ENCODE measurements around the gene NOB1. TPM values are rescaled to one million over a fixed set of nuclear protein-coding genes. Genes with fewer than 3 reads are reported as not detected.

NOB1 gene
- total RNA-seq, 1 experiment from 2014 or later = 101 TPM

DNA sequence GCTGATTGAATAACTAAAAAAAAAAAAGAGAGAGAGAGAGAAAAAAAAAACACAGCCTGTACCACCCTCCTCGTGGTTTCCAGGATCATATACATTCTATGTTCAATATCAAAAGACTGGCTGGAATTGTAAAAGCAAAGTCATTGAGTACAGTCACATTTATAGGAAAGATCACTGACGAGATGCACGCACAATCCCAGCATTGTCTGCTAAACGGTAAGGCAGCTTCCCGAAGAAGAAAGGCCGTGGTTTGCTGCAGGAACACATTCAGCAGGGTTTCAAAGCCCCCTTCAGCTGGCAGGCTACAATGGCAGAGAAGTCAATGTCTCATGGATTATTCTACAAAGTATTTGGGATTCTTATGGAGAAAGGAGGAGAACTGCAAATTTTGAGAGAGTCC, 37.7 kb downstream of the NOB1 start:
- Histone ChIP-seq H2BK20ac (ENCODE audit: low read depth, low read length, poor library complexity, severe bottlenecking) (no peak overlapping the region), H3K18ac (ENCODE audit: insufficient read length, low read depth, low read length) (no peak overlapping the region), H4K91ac (ENCODE audit: insufficient read length, low read depth, low read length) (no peak overlapping the region), H3K14ac (ENCODE audit: insufficient read depth, low read length) (no peak overlapping the region), H4K8ac (replicated peaks; ENCODE audit: insufficient read length, low read depth, low read length) (no peak overlapping the region), H3K4me2 (ENCODE audit: insufficient read depth, insufficient read length, low read length) (no peak overlapping the region), H3K9ac (ENCODE audit: extremely low read depth, insufficient read length, low read length) (no peak overlapping the region), H3K4ac (ENCODE audit: low read depth, low read length) (no peak overlapping the region), H4K5ac (ENCODE audit: insufficient read length, low read depth, low read length) (no peak overlapping the region), H2BK15ac (ENCODE audit: low read depth, low read length) (no peak overlapping the region), H3K27me3 (ENCODE audit: insufficient read depth, low read length) (no peaks in the 10 kb centered on the region), H3K27ac (ENCODE audit: insufficient read length, low read depth, low read length) (no peak overlapping the region), H2BK5ac (ENCODE audit: insufficient read length, low read length) (no peak overlapping the region), H3K4me1 (ENCODE audit: insufficient read depth, low read length) (no peaks in the 10 kb centered on the region), H3K23ac (ENCODE audit: insufficient read length, low read depth, low read length) (no peak overlapping the region), H3K79me1 (ENCODE audit: insufficient read depth, low read depth, low read length, poor library complexity, severe bottlenecking) (no peaks in the 10 kb centered on the region), H2AK5ac (ENCODE audit: insufficient read length, low read length) (no peak overlapping the region), H2BK120ac (ENCODE audit: low read depth, low read length, poor library complexity, severe bottlenecking) (no peak overlapping the region), H3K79me2 (ENCODE audit: insufficient read depth, low read length) (no peaks in the 10 kb centered on the region), H3K9me3 (ENCODE audit: control insufficient read depth, low read depth, low read length) (no peaks in the 10 kb centered on the region), H4K20me1 (ENCODE audit: control insufficient read depth, insufficient read depth, insufficient read length) (no peaks in the 10 kb centered on the region), H2BK12ac (ENCODE audit: insufficient read length, low read depth, low read length) (no peak overlapping the region), H3T11ph (ENCODE audit: low read length) (no peak overlapping the region), H3K23me2 (ENCODE audit: insufficient read length, low read depth, low read length, poor library complexity, severe bottlenecking) (no peaks in the 10 kb centered on the region), H3K56ac (ENCODE audit: insufficient read length, low read depth, low read length) (no peak overlapping the region), H2AFZ (ENCODE audit: low read length) (no peak overlapping the region)
- H3K36me3 Mint-ChIP-seq (ENCODE audit: insufficient read depth in 1 of 3, low read depth in 3 of 3) = peaks cover 4 to 50% (median 22%) of the 10 kb centered on the region in 3 experiments; a peak in 6 of 7 replicates
- TF ChIP-seq, protein P1, sequence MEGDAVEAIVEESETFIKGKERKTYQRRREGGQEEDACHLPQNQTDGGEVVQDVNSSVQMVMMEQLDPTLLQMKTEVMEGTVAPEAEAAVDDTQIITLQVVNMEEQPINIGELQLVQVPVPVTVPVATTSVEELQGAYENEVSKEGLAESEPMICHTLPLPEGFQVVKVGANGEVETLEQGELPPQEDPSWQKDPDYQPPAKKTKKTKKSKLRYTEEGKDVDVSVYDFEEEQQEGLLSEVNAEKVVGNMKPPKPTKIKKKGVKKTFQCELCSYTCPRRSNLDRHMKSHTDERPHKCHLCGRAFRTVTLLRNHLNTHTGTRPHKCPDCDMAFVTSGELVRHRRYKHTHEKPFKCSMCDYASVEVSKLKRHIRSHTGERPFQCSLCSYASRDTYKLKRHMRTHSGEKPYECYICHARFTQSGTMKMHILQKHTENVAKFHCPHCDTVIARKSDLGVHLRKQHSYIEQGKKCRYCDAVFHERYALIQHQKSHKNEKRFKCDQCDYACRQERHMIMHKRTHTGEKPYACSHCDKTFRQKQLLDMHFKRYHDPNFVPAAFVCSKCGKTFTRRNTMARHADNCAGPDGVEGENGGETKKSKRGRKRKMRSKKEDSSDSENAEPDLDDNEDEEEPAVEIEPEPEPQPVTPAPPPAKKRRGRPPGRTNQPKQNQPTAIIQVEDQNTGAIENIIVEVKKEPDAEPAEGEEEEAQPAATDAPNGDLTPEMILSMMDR (conservative IDR thresholded peaks at IDR 0.05) = no peak
- WGBS (ENCODE audit: extremely low coverage, insufficient read length, low lambda C conversion rate) = no CpG with 5 or more reads among the region's 6 CpGs
- H3K4me1 Mint-ChIP-seq = peaks cover 2 to 3% of the 10 kb centered on the region in 2 experiments; a peak in 3 of 4 replicates
- no peaks in the 10 kb centered on the region for H3K27me3 Mint-ChIP-seq (ENCODE audit: low read depth)
- no peak for DNase-seq
- H3K9me3 Mint-ChIP-seq = no peaks in the 10 kb centered on the region
- no peak overlapping the region for H3K27ac Mint-ChIP-seq
- H3K4me3 Mint-ChIP-seq = no peak overlapping the region

All from H9 (cell line).